CD4-positive, alpha-beta T cell treated with Interferon gamma for 1 hour (primary cell): ENCODE data around the gene STK24.
"Not testable (repeated sequence)": the region's sequence is repeated elsewhere in the genome, so short reads cannot be mapped to it uniquely, and the experiment has no call there.

Experiments
- DNase-seq: peaks from one replicate; pipeline ENCODE4 v3.0.0-alpha.2; 2020

The STK24 gene

DNA sequence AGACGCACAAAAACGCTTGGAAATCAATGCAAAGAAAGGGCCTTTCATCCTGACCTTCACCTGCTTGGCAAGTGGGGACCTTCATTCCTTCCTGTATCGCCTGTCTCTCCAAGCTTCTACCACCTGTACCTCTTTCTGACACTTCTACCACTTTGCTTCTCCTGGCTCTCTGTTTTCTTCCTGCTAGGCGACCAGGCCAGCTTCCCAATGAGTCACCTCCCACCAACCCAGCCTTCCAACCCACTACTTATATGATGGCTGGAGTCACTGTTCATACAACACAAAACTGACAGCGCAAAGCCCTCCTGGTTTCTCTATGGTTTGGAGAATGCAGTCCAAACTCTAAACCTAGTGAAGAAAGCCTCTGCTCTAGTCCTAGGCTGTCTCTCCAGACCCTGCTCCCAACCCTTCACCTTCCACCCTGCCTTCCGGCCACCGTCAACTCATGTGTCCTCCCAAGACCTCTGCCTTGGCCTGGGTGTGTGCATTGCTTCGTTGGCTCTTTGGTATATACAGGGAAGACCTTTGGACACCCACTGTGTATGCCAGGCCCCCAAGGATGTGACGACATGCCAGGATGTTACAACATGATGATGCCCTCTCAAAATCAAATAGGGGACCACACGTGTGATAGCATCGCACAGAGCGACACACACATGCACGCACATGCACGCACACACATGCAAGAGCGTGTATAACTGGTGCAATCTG, 148.5 kb downstream of the STK24 start:
- DNase-seq: no peak

- DNase-seq: no peak
Observed at GRCh38 chr13:98427331-98427995, 149.4 kb downstream of the STK24 start.

DNA sequence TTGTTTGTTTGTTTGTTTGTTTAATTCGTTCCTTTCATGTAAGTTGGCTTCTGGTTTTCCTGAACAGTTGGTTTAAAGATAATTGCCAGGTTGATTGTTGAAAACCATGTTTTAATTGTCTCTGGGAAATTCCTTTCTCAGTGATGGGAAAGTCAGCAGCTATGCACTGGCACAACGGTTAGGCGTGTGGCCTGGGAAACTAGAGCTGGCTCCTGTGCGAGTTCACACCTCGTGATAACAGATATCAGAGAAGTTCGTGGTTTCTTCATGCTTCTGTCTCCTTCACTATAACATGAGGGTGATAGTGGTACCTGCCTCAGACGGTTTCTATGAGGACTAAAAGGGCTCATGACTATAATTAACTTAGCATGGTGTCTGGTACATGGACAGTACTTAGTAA, 153.5 kb downstream of the STK24 start:
- no peak for DNase-seq

DNA sequence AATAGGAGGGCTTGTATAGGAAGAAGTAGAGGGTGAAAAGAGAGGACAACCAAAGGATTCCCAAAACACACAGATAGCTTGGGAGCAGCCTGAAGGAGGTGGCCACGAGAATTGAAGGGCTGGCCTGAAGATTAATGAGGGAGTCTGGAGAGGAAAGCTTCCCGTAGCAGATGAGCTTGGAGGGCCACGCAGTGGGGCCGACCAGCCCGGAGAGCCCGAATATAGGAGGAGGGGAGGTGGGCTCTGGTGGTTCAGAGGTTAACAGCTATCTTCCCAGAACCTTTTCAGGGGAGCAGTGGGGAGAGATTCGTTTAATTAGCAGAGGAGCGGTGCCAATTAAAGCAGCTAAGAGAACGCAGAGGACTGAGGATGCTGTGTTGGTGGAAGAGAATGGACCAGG, 154.9 kb downstream of the STK24 start:
- no peak for DNase-seq

- DNase-seq: no peak
Observed at GRCh38 chr13:98420554-98421175, 156.2 kb downstream of the STK24 start.

DNA sequence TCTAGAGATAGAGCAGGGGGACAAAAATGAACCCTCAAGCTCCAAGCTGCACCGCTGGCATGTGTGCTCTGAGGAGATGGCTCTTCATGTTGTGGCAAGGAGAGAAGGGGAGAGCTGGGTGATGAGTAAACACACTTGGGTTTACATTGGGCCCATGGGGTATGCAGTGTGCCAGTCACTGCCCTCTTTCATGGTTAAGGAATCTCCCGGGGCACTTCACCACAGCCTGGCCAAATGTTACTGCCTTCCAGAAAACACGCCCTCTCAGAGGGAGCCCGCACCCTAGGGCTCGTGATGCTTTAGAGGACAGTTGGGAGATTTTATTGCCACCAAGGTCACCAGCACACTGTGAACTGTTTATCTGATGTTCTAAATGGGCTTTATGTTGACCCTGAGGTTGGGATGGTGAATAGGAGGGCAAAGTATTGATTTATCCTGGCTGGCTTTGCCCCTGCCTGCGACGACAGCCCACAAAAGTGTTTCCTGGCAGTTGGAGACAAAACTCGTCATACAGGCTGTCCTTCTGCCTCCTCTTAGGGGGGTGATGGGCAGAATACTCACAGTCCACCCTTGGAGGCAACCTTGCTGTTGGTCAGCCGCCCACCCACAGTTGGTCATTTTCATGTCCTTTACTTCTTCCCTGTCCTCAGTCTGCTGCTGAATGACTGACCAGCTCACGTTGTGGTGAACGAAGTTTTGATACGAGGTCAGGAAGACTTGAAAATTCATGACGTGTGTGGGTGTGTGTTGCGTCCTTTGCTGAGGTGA, 156.9 kb downstream of the STK24 start:
- no peak for DNase-seq

- no peak for DNase-seq
Observed at GRCh38 chr13:98416408-98416807, 160.5 kb downstream of the STK24 start.

GRCh38 chr13:98415326-98416070, 161.4 kb downstream of the STK24 start:
- DNase-seq: no peak

GRCh38 chr13:98413796-98414195, 163.1 kb downstream of the STK24 start:
- DNase-seq: no peak

DNA sequence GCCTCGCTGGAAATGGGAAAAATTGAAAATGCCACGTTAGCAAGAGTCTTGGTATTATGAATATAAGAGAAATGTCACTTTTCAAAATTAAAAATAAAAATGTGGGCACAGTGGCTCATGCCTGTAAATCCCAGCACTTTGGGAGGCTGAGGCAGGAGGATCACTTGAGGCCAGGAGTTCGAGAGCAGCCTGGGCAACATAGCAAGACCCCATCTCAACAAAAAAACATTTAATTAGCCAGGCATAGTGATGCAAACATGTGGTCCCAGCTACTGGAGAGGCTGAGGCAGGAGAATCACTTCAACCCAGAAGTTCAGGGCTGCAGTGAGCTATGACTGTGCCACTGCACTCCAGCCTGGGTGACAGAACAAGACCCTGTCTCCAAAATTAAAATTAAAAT, 163.6 kb downstream of the STK24 start:
- DNase-seq: not testable (repeated sequence)

DNA sequence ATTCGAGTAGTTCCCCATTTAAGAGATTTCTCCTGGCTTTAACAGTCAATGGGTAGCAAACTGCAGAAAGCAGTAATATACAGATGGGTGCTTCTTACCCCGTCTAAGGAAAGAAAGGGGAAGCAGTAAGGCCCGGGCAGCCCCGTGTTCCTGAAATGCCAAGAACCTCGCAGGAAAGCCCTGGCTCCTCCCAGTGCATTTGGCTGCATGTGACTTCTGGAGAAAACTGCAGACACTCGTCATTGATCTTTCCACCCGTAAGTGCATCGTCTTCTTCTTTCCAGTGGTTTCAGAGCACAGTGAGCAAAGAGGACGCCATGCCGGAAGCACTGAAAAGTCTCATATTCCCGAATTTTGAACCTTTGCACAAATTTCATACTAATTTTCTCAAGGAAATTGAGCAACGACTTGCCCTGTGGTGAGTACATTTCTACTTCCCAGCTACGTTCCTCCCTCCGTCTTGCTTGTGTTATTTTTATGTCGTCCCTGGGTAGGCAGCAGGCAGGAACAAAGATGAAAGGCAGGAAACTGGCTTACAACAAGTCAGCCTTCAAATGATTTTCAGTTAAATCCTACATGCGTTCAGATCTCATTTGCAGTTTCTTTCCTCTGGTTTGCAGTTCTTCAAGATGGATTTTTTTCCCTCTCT, 165.2 kb downstream of the STK24 start:
- DNase-seq: no peak

- no peak for DNase-seq
Observed at GRCh38 chr13:98411013-98411412, 165.9 kb downstream of the STK24 start.

DNA sequence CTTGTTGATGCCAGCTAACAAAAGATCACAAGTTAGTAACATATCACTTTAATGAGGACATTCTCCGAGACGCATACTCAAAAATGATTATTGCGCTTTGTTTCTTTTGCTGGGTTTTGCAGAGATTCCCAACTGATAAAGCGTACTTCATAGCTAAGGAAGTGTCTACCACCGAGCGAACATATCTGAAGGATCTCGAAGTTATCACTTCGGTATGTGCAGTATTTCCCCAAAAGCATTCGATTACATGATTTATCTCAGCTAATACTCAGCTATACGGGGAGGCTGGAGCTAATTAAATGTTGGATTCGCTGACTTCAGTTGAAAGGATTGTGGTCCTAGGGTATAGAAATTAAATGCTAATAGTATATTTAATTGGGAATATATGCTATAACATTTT, 166.3 kb downstream of the STK24 start:
- DNase-seq: no peak

- DNase-seq: no peak
Observed at GRCh38 chr13:98409281-98409680, 167.6 kb downstream of the STK24 start.

- DNase-seq: no peak
Observed at GRCh38 chr13:98407575-98407974, 169.3 kb downstream of the STK24 start.

GRCh38 chr13:98406971-98407370, 169.9 kb downstream of the STK24 start:
- no peak for DNase-seq

DNA sequence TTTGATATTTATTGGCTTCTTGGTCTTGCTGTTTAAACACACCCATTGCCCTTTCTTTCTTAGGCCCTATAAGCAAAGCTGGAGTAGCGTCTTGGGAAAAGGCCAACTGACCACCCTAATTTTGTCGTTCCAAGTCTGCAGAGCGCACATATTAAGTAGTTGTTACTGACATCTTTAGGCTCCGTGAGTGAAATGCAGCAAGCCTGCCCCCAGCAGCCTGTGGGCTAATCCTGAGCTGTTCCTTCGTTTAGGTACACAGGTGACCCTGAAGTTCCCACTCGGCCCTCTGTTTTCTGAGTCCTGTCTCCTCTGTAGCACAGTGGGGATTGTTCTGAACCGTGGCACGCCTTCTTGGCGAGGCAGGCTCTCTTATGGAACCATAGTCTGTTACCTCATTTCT, 170.5 kb downstream of the STK24 start:
- DNase-seq: no peak

GRCh38 chr13:98405690-98406344, 171.1 kb downstream of the STK24 start:
- no peak for DNase-seq

DNA sequence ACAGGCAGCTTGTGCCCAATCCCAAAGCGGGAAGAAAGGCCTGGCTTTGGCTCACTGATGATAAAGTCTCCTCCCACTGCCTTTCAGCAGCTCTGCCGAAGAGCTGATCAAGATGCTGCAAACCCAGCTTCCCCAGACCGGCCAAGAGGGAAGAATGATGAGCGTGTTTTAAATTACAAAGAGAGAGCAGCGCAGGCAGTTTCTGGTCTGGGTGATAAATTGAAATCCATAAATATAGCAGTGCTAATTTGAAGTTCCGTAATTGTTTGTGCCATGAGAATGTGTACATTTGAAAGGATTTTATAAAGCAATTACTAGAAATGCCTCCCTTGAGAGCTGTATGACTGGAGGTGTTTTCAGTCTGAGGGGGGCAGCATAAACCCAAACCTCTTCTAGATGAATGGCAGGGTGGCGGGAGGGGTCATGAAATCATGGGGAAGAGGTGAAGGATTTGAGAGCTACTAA, 171.8 kb downstream of the STK24 start:
- DNase-seq: no peak

DNA sequence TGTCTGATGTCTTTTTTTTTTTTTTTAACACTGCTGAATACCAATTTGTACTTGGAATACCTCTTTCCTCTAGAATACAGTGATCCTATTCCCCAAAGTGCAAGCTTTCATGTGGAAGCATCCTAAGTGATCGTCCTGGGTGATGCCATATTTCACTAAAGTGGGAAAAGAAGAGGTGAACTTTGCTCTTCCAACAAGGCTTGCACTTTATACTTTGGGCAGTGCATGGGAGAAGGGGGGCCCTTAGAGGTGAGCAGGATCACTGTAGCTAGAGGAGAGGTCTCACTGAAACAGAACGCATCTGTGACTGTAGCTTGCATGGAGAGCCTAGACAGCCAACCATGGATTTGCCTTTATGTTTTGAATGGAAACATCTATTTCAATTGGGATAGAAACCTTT, 173.8 kb downstream of the STK24 start:
- no peak for DNase-seq

GRCh38 chr13:98401934-98402333, 175.0 kb downstream of the STK24 start:
- no peak for DNase-seq

DNA sequence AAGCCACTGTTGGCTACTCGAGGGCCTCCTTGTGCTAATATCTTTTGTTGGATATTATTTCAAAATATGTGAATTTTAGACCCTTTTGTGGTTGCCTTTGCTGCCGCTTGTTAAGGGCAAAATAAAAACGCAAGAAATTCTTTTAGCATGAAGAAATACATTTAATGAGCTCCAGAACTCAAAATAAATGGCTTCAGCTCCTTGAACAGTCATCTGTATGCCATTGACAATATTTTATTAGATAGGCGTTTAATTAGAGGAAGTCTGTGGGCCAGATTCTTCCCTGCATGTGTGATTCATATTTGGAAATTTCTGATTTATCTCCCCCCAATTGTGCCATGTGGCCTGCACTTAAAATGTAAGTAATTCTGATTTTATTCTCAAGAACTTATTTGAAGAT, 177.2 kb downstream of the STK24 start:
- DNase-seq: no peak
